Cardiac fibroblast (primary cell): ENCODE measurements around the gene G6PC3.
A peak's percentile ranks its signal among the peaks of the same experiment; 100 is the strongest.
"Not testable (repeated sequence)": the region's sequence is repeated elsewhere in the genome, so short reads cannot be mapped to it uniquely, and the experiment has no call there.

Source experiments
- DNase-seq, 2 donors: peaks; one replicate each; pipeline versions ENCODE4 v3.0.0 to v3.0.0-alpha.2; 2010; ENCODE audit warnings: low read depth in 2 of 2
- H3K4me3 ChIP-seq, 2 donors: replicated peaks in 1 of 2; 1 replicate in 1 of 2; 2 replicates in 1 of 2; pipeline ENCODE4 v1.5.1; 2011; ENCODE audit warnings: low read depth in 2 of 2, low read length in 2 of 2, mild to moderate bottlenecking in 2 of 2, moderate library complexity in 1 of 2
- CTCF ChIP-seq: IDR thresholded peaks from one replicate; pipeline ENCODE4 v1.5.1; 2011; ENCODE audit warnings: low read depth, mild to moderate bottlenecking, low read length, inconsistent platforms

The G6PC3 gene

GRCh38 chr17:44070455-44071197, at the start of gene G6PC3:
Gene G6PC3 (plus strand): TSS chr17:44070735. CDS start chr17:44070966, 231 bp downstream.
- peak; percentile 1 for TF ChIP-seq CTCF
- peak within 1 kb of the TSS; percentile 72 to 80 for H3K4me3 ChIP-seq
- DNase-seq = peak; percentile 98 to 99

- DNase-seq, H3K4me3 ChIP-seq: not testable (repeated sequence)
Measured at GRCh38 chr17:44021227-44021626, 49.3 kb upstream of the G6PC3 start.

- no peak for DNase-seq
Measured at GRCh38 chr17:44022246-44022645, 48.3 kb upstream of the G6PC3 start.

GRCh38 chr17:44023545-44024270, 46.8 kb upstream of the G6PC3 start:
- no peak for DNase-seq
- no peak overlapping the region for H3K4me3 ChIP-seq
- no peak for TF ChIP-seq CTCF

More at GRCh38 chr17:44022246-44022645, 48.3 kb upstream of the G6PC3 start:
- no peak overlapping the region for H3K4me3 ChIP-seq
- TF ChIP-seq CTCF = no peak

GRCh38 chr17:44024271-44024663, 46.3 kb upstream of the G6PC3 start:
- no peak for DNase-seq
- H3K4me3 ChIP-seq = no peak overlapping the region
- TF ChIP-seq CTCF = no peak

- H3K4me3 ChIP-seq = no peak overlapping the region
- TF ChIP-seq CTCF = no peak
- no peak for DNase-seq
Measured at GRCh38 chr17:44024853-44025252, 45.7 kb upstream of the G6PC3 start.

- no peak for TF ChIP-seq CTCF
- no peak overlapping the region for H3K4me3 ChIP-seq
Measured at GRCh38 chr17:44029736-44030135, 40.8 kb upstream of the G6PC3 start.

More at GRCh38 chr17:44029736-44030135, 40.8 kb upstream of the G6PC3 start:
- DNase-seq = no peak
